T-helper 2 cell (primary cell): ENCODE data around the gene TNFRSF21.
"Not testable (repeated sequence)": the region's sequence is repeated elsewhere in the genome, so short reads cannot be mapped to it uniquely, and the experiment has no call there.

Source experiments
- DNase-seq, 5 experiments: peaks; one replicate each; pipeline versions ENCODE4 v3.0.0 to v3.0.0-alpha.2; 2012 to 2022

The TNFRSF21 gene

GRCh38 chr6:47286301-47286700 is 23.4 kb downstream of the TNFRSF21 start:
- DNase-seq: no peak

GRCh38 chr6:47283993-47284392 is 25.7 kb downstream of the TNFRSF21 start:
- DNase-seq: no peak

GRCh38 chr6:47278545-47278944 is 31.2 kb downstream of the TNFRSF21 start:
- no peak for DNase-seq

- DNase-seq: no peak
These were observed 32.0 kb downstream of the TNFRSF21 start for GRCh38 chr6:47277702-47278101.

- no peak for DNase-seq
These were observed 33.3 kb downstream of the TNFRSF21 start for GRCh38 chr6:47276377-47276776.

- DNase-seq: no peak
These were observed 34.1 kb downstream of the TNFRSF21 start for GRCh38 chr6:47275640-47276039.

GRCh38 chr6:47275132-47275531 is 34.6 kb downstream of the TNFRSF21 start:
- not testable (repeated sequence) for DNase-seq

GRCh38 chr6:47268572-47269187 is 41.0 kb downstream of the TNFRSF21 start:
- no peak for DNase-seq

- DNase-seq: no peak
These were observed 42.4 kb downstream of the TNFRSF21 start for GRCh38 chr6:47267301-47267700.

- DNase-seq: no peak
These were observed 43.7 kb downstream of the TNFRSF21 start for GRCh38 chr6:47265971-47266370.

- DNase-seq: no peak
These were observed 44.9 kb downstream of the TNFRSF21 start for GRCh38 chr6:47264775-47265184.

GRCh38 chr6:47263268-47263667 is 46.4 kb downstream of the TNFRSF21 start:
- no peak for DNase-seq

- DNase-seq: no peak
These were observed 47.5 kb downstream of the TNFRSF21 start for GRCh38 chr6:47262231-47262630.

- no peak for DNase-seq
These were observed 48.5 kb downstream of the TNFRSF21 start for GRCh38 chr6:47261191-47261590.

GRCh38 chr6:47260021-47260420 is 49.7 kb downstream of the TNFRSF21 start:
- no peak for DNase-seq

- DNase-seq: no peak
These were observed 50.9 kb downstream of the TNFRSF21 start for GRCh38 chr6:47258724-47259347.

GRCh38 chr6:47256981-47257730 is 52.5 kb downstream of the TNFRSF21 start:
- DNase-seq: no peak

GRCh38 chr6:47256361-47256760 is 53.3 kb downstream of the TNFRSF21 start:
- no peak for DNase-seq

- no peak for DNase-seq
These were observed 54.8 kb downstream of the TNFRSF21 start for GRCh38 chr6:47254906-47255305.

GRCh38 chr6:47254051-47254450 is 55.7 kb downstream of the TNFRSF21 start:
- no peak for DNase-seq

GRCh38 chr6:47253136-47253535 is 56.6 kb downstream of the TNFRSF21 start:
- DNase-seq: no peak

- no peak for DNase-seq
These were observed 57.1 kb downstream of the TNFRSF21 start for GRCh38 chr6:47252633-47253032.

GRCh38 chr6:47251396-47251795 is 58.3 kb downstream of the TNFRSF21 start:
- DNase-seq: no peak

GRCh38 chr6:47250302-47250701 is 59.4 kb downstream of the TNFRSF21 start:
- DNase-seq: no peak
